HCEC 1CT (cell line): ENCODE data around the gene SLX4IP.

Source experiments
- DNase-seq: peaks from one replicate; pipeline ENCODE4 v3.0.0-alpha.2; 2017

Gene SLX4IP

GRCh38 chr20:10554285-10554684 lies 119.2 kb downstream of the SLX4IP start:
- no peak for DNase-seq

DNA sequence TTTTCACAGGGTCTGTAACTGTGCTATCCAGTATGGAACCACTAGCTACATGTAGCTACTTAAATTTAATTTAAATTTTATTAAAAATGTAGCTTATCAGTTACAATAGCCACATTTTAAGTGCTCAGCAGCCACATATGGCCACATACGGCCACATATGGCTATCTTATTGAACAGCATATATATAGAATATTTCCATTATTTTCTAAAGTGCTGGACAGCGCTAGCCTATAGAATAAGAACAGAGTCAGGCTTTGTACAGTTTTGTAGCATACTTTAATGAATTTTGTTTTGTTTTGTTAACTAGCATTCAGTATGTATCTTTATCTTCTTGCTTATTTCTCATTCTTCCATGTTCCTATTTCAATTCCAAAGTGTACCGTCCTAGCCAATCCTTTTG lies 120.3 kb downstream of the SLX4IP start:
- no peak for DNase-seq

DNA sequence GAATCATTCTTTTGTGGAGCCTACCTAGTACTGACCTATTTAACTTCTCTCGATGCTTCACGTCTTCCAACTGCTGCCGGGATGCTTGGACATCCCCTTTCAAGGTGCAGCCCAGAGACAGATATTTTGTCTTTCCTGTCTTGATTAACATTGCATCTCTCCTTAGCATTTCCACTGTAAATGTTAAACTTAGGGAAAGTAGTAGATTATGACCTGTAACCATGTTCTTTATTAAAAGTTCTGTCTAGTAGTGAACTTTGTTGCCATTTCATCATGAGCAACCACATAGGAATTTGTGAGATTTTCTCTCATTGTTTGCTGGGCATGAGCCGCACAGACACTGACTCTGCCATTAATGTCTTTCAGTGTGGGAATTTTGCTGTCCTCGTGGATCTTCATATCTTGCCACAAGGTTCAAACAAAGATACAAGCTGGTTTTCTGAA lies 120.8 kb downstream of the SLX4IP start:
- peak; percentile 57 for DNase-seq

- no peak for DNase-seq
Measured at GRCh38 chr20:10556519-10557083, 121.5 kb downstream of the SLX4IP start.

GRCh38 chr20:10557685-10558084 lies 122.6 kb downstream of the SLX4IP start:
- no peak for DNase-seq

DNA sequence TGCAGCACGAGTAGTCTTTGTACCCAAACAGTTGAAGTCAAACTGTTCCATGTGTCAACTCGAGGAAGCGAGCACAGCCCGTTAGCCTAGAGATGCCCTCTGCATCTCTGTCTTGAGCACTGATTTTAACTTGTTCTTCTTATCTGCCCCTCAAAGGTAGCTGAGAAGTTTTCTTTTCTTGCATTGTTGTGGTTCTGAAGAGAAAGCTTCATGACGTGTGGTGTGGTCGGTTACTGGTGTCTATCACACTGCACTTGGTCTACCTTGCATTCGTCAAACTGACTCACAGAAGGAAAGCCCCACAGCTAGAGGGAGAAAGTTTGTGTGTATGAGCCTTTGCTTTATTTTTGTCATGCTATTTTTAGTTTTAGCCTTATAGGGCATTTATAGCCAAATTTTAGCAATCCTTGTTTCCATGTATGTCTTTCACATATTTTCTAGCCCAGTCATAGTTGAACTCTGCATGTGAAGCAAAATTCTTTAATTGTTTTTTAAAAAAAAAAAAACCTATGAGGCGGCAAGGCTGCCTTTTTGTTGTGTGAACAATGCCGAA lies 123.6 kb downstream of the SLX4IP start:
- DNase-seq, result peak; percentile 96

DNA sequence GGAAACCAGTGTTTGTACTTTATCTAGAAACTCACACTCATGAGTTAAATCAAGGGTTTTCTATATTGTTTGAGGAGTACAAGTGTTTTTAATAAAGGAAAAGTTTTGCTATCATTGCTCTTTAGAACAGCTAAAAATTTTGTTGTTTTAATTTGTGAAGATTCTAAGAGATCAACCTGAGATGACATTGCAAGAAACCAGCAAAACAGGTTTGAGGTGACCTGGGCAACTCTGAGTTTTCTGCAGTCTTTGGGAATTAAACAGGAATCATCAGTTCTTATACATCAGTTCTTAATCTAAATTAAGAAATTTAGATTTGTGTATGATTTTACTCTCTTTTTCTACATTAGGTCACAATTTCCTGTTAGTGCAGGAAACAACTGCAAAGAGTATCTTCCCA lies 124.2 kb downstream of the SLX4IP start:
- no peak for DNase-seq

GRCh38 chr20:10560686-10561085 lies 125.6 kb downstream of the SLX4IP start:
- DNase-seq, result no peak

GRCh38 chr20:10561302-10561701 lies 126.2 kb downstream of the SLX4IP start:
- DNase-seq, result no peak

DNA sequence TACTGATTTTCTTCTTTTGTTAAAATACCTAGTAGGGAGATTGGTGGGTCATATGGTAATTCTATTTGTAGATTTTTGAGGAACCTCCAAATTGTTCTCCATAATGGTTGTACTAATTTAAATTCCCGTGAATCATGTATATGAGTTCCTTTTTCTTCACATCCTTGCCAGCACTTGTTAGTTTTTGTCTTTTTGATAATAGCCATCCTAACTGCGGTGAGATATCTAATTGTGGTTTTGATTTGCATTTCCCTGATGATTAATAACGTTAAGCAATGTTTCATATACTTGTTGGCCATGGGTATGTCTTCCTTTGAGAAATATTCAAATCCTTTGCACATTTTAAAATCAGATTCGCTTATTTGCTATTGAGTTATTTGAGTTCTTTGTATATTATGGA lies 127.8 kb downstream of the SLX4IP start:
- DNase-seq, result no peak

DNA sequence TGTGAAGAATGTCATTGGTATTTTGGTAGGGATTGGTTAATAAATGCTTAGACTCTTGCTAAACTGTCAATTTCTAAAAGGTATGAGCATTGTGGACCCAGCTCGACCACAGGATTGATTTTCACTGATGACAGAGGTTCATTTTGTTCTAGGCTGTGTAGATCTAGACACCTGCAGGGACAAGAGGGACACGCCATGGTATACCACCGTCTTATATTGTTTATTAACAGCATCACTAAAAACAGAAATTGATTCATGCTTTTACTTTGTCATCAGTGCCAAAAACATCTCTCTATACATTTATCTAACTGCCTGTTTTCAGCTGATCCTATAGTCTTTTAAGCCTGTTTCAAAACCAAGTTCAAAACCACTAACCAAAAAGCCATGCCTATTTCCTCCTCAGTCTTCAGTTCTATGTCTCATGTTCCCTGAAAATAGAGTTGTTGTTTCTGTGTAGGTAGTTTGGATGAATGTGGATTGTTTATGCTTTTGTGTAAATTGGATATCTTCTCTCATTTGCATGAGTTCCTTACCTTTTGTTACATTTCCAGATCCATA lies 128.9 kb downstream of the SLX4IP start:
- DNase-seq, result no peak

DNA sequence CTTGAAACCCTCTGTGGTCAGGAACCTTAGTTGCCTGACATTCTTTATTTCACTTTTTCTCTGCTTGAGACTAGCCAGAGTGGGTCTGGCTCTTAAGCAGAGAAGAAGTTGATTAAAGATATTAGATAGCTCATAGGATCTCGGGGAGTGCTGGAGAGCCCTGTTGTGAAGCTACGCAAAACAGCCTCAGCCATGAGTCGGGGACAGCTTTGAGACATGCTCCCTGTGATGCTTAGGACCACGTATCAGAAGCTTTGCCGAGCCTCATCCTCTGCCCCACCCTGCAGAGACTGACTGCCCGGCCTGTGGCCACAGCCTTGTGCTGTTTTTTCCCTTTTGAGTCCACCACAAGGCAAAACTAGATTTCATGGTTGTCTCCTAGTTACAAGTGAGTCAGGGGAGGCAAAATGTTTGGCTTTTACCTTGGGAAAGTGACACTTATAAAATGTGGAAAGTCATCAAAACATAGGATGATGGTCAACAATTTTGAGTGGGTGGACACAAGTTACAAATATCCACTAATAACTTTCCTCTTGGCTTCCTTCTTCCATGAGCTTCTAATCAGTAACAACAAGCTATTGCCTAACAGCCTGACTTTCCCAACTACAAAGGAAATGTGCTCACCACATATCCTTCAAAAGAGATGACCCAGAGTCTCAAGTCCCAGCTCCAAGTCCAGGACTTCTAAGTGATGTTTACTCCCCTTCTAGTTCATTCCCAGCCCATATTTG lies 130.3 kb downstream of the SLX4IP start:
- DNase-seq, result peak; percentile 80

DNA sequence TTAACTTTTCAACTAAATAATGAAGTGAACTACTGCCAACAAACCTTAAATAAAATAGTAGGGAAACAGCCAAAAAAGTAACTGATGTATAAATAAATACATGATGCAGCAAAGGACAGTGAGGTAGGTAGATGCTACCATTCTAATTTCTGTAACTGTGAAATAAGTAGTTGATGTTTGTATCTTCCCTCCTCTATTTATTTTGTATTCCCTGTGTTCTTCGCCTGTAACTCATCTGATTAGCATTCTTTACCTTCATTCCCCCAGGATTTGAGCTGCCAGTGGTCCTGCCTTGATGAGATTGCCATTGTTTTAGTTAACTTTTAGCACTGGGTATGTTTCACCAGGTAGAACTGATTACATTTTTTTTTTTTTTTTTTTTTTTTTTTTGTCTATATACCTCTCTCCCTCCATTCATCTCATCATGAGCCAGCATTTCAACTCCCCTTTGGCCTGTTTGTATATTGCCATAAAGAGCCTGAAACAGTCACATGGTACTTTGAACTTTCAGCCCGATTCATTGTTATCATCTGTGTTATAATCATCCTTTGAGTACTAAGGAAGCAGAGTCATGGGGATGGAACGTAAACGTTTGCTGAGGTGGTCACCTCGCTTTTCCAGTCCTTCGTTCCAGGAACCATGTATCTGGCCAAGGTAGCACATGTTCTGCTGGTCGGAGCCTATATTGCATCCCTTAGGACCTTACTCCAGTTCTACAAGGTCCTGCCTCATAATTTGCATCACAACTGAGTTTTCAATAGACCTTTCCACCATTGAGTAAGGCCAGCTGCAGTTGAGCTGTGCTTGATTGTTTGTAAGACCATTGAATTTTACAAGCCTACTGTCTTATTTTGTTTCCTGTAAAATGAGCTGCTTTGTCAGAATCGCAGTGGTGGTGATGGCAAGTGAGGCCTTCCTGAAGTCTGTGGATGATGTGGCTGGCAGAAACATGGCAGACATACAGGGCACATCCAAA lies 131.1 kb downstream of the SLX4IP start:
- DNase-seq, result no peak

DNA sequence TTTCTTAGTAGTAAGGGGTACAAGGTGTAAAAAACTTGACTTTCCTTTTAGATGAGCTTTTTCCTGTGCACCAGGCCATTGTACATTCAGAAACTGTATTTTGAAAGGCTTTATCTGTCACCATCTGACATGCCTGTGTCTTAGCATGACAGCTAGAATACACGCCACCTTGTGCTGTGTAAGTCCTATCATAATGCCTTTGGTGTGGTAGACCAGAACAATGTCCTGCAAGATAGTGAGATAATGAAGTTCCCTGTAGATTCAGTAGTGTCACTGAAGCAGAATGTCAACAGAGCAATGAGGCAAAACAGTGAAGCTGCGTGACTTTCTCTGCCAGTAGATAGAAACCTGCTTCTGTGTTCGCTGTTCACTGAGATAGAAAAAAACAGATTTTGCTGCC lies 132.9 kb downstream of the SLX4IP start:
- no peak for DNase-seq

DNA sequence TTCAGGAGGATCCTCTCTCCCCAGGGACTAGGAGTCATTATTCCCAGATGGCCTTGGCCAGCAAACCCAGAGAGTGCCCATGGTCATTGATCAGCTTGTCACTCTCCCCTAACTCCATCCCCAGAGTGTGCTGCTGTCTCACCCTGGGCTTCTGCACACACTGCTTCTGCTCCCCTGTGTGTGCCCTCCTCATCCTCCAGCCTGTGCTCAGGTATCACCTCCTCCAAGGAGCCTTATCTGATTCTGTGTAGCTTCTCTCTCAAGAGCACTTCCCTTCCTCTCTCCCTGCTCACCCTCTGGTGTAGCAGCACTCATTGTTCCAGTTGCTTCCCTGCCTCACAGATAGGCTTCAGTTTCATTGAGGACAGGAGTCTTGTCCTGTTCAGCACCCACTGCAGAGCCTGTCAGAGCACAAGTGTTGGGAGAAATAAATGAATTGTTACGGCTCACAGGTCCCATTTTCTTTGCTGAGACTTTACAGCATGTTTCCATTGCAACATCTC lies 136.3 kb downstream of the SLX4IP start:
- DNase-seq, result no peak

DNA sequence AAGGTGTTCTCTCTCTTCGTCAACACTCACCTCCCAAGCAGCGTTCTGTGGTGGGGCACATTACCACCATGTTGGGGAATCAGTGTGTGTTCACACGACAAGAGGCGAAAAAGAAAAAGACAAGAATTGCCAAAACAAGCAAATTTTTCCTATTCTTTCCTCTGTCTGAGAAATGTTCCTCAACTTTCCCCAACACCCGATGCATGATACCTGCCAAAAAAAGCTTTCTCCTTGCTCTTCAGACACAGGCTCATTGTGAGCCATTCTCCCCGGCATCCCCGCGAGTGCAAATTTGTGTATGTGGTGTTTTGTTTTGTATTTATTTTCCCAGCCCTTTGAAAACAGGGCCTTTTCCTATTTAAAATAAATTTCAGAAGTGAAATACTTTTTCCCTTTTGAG lies 137.7 kb downstream of the SLX4IP start:
- DNase-seq, result no peak

DNA sequence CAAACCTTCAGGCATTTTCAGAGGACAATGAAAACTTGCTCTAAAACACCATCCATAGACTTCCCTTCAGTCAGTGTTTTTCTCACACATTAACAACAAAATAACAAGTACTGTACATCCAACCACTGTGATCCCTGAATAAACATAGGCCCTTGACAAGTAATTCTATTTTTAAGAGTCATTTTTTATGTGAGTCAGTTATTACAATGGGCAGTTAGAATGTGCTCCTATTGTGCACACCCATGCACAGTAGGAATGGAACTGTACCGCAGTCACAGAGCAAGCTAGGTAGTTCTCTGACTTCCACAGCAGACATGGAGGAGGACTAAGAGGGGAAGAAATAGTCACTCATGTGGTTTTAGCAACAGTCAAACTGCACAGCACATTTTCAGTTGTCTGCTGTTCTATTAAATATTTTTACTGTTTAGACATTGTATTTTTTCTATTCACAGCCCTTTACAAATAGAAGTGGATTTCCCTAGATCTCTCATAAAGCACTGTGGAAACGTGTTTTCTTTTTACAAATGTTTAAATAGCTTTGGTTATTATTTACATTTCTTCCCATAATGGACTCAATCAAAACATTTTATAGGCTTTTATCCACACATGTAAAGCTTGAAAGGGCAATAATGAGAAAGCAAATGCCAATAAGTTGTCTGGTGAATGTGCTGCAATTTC lies 138.3 kb downstream of the SLX4IP start:
- no peak for DNase-seq

GRCh38 chr20:10573951-10574339 lies 138.8 kb downstream of the SLX4IP start:
- no peak for DNase-seq

DNA sequence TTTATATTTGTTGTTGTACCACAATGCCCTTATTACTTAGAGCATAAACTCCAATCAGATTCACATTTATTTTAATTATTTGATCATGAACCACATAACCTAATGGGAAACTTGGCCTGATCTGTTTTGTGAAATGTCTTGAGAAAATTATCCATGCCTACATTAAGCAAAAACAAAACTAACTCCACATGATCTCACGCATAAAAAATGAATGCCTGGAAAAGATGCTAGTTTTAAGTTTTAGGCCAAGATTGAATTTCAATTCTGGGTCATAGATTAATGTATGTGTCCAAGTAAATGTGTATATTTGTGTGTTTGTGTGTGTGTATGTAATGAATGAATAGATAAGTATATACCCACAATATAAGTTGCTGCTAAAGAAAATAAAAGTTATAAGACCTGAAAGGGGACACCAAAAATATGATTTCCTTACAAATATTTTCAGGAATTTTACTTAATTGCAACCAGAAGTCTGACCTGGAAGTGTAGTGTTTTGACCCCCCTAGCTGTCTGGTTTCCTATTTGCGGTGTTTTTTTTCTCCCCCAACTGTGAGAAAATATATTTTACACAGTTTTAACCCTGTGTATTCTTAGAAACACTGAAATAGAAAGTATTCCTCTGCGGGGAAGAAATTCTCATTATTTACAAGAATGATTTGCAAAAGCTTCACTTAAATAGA lies 141.4 kb downstream of the SLX4IP start:
- DNase-seq, result no peak

DNA sequence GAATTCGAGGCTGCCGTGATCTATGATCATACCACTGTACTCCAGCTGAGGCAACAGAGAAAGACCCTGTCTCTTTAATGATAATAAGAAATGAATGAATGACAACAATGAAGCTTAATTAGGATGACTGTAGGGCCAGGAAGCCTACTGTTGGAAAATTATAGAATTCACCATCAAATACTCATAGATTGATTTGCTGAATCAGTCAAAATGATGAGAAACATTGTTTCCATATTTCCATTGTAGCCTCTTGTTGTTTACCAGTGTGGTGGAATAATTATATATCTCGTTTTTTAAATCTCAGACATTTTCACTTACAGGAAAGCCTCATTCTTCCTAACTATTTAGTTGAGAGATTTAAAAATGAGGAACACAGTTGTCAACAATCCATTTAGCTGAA lies 142.5 kb downstream of the SLX4IP start:
- DNase-seq, result no peak

DNA sequence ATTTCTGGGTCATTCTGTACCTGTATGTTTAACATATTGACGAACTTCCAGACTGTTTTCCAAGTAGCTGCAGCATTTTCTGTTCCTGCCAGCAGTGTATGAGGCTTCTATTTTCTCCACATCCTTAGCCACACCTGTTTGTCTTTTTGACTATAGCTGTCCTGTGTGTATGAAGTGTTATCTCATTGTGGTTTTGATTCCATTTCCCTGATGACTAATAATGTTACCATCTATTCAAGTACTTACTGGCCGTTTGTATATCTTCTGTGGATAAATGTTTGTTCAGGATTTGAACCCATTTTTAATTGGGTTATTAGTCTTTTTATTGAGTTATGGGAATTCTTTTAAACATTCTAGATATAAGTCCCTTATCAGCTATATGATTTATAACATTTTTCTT lies 143.5 kb downstream of the SLX4IP start:
- DNase-seq, result peak; percentile 78

DNA sequence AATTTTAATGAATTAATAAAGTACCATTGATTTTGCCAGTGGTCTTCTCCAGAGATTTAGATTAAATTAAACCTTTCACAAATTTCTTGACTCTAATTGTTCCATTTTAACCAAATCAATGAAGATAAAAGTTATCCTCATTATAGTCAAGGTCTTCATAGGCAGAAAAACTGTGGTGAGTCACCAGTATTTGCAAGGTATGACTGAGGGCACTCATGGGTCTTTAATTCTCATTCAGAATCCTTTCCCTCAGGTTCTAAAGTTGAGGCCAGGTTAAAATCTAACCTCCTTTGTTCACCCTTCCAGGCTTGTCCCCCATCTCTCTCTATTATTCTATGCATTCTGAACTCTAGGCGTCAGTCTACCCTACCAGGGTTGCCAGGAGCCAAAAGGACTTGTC lies 144.8 kb downstream of the SLX4IP start:
- no peak for DNase-seq
